K562 (cell line): ENCODE data around the gene CIART. TPM values are rescaled to one million over a fixed set of nuclear protein-coding genes. Genes with fewer than 3 reads are reported as not detected.

ENCODE experiments used
- ARID3A ChIP-seq: IDR thresholded peaks from 2 replicates; pipeline ENCODE4 v1.6.1; 2012; ENCODE audit warnings: low read depth, low read length, improper control_type of control experiment, borderline replicate concordance
- ATF1 ChIP-seq, 2 experiments: fragments of 450-650 bp in 1 of 2; IDR thresholded peaks; 2 replicates each; pipeline ENCODE4 v1.6.1; 2016; ENCODE audit warnings: missing compliant biosample characterization in 1 of 2, missing genetic modification characterization in 1 of 2
- DDX20 ChIP-seq: fragments of 450-650 bp; IDR thresholded peaks from 2 replicates; pipeline ENCODE4 v1.6.1; 2016; ENCODE audit warnings: missing genetic modification characterization, low read depth, mild to moderate bottlenecking, missing compliant biosample characterization, moderate library complexity
- E2F4 ChIP-seq: sonication (generic); formaldehyde crosslinking; IDR thresholded peaks from 2 replicates; pipeline ENCODE4 v1.8.0; 2022; ENCODE audit warnings: mild to moderate bottlenecking, low read depth, missing genetic modification reagents
- E2F6 ChIP-seq, 2 experiments: IDR thresholded peaks; 2 replicates each; pipeline ENCODE4 v1.6.1; 2011; ENCODE audit warnings: borderline replicate concordance in 1 of 2, control low read depth in 1 of 2, low read depth in 1 of 2, low read length in 1 of 2, mild to moderate bottlenecking in 1 of 2, mixed read lengths in 1 of 2, moderate library complexity in 1 of 2; ENCODE audit not compliant: insufficient read depth in 1 of 2, insufficient read length in 1 of 2, poor library complexity in 1 of 2, severe bottlenecking in 1 of 2; ENCODE audit errors: extremely low read depth in 1 of 2
- GABPB1 ChIP-seq: sonication (generic); formaldehyde crosslinking; IDR thresholded peaks from 2 replicates; pipeline ENCODE4 v1.8.0; 2022; ENCODE audit warnings: mild to moderate bottlenecking, missing genetic modification reagents
- HNRNPUL1 ChIP-seq: fragments of 200-400 bp; formaldehyde crosslinking; IDR thresholded peaks from 2 replicates; pipeline ENCODE4 v1.6.1; 2017; ENCODE audit warnings: low read length
- NCOA4 ChIP-seq: fragments of 450-650 bp; IDR thresholded peaks from 2 replicates; pipeline ENCODE4 v1.6.1; 2018; ENCODE audit warnings: mild to moderate bottlenecking; ENCODE audit not compliant: partially characterized antibody
- ZBTB11 ChIP-seq, 3 experiments: fragments of 200-800 bp in 1 of 3; fragments of 250-450 bp in 1 of 3; fragments of 450-650 bp in 1 of 3; sonication (Bioruptor Pico) in 1 of 3; sonication (Bioruptor generic) in 1 of 3; formaldehyde crosslinking in 1 of 3; IDR thresholded peaks; 2 replicates each; pipeline versions ENCODE4 v1.6.1 to v1.8.0; 2016 to 2022; ENCODE audit warnings: mild to moderate bottlenecking in 2 of 3, missing genetic modification characterization in 2 of 3, missing compliant biosample characterization in 1 of 3, moderate library complexity in 1 of 3
- ZFP30 ChIP-seq: fragments of 250-450 bp; sonication (Bioruptor Pico); IDR thresholded peaks from 2 replicates; pipeline ENCODE4 v1.8.0; 2022; ENCODE audit warnings: moderate library complexity, mild to moderate bottlenecking, inconsistent platforms, borderline replicate concordance
- ZNF217 ChIP-seq: sonication (generic); formaldehyde crosslinking; IDR thresholded peaks from 2 replicates; pipeline ENCODE4 v1.8.0; 2022; ENCODE audit warnings: mild to moderate bottlenecking, missing genetic modification reagents
- ZNF592 ChIP-seq: fragments of 450-650 bp; IDR thresholded peaks from 2 replicates; pipeline ENCODE4 v1.6.1; 2017; ENCODE audit warnings: antibody characterized with exemption, mild to moderate bottlenecking
- polyA plus RNA-seq, 8 experiments: library from polyadenylated mRNA; depleted of rRNA in 4 of 8; stranded (reverse) in 5 of 8; unstranded in 3 of 8; fragments of >200 nt; fragmentation: Nextera tagmentation in 2 of 8; fragmentation: Illumina TruSeq in 1 of 8; extraction: Ambion mirVana in 2 of 8; extraction: Trizol in 1 of 8; gene quantifications; 2 replicates each; pipeline versions ENCODE4 v1.2.1 to v1.2.3, GENCODE V29; 2011 to 2014; ENCODE audit warnings: inconsistent platforms in 1 of 8, missing spikeins in 1 of 8
- total RNA-seq, 7 experiments: library from RNA; depleted of rRNA in 6 of 7; stranded (reverse); fragments of >200 nt in 6 of 7; fragmentation: Illumina TruSeq in 2 of 7; extraction: Trizol in 2 of 7; gene quantifications; 2 replicates each; pipeline versions ENCODE4 v1.2.1 to v1.2.3, GENCODE V29; 2011 to 2021; ENCODE audit warnings: low replicate concordance in 1 of 7

CIART gene
- total and polyA plus RNA-seq, 9 of the 15 experiments (the other 6 are each of a cell fraction or from before 2014, with no cell fraction given) = 0.07 to 0.35 (median 0.19) TPM; not detected in 2

- TF ChIP-seq GABPB1 (peak; percentile 71), DDX20 (no peak), ZNF217 (CRISPR knock-in tag) (no peak), ATF1 (CRISPR knock-in tag; IDR thresholded peaks at IDR 0.05) (no peak), ATF1 (tag; IDR thresholded peaks at IDR 0.05) (peak; percentile 98), ZNF592 (peak; percentile 85), ARID3A (peak; percentile 68; the same call in 1 of the 2 replicates), E2F4 (CRISPR knock-in tag) (peak; percentile 82; the same call in 1 of the 2 replicates), ZBTB11 (CRISPR knock-in tag; IDR thresholded peaks at IDR 0.05) (peak in 1 of 3 experiments; percentile 69; a peak in 1 of 6 replicates), ZFP30 (CRISPR knock-in tag) (no peak), NCOA4 (no peak), HNRNPUL1 (no peak), E2F6 (IDR thresholded peaks at IDR 0.05; ENCODE audit: borderline replicate concordance in 1 of 2, extremely low read depth in 1 of 2, insufficient read depth in 1 of 2, insufficient read length in 1 of 2, low read depth in 1 of 2, low read length in 1 of 2, poor library complexity in 1 of 2, severe bottlenecking in 1 of 2) (peak in 1 of 2 experiments; percentile 70)
These were observed 46.3 kb upstream of the CIART start, which contains the start of gene ANP32E (continued) for GRCh38 chr1:150235852-150236613.
